Sigmoid colon (tissue), 7 donors: Measurements from ENCODE around the gene C6orf132. TPM values are rescaled to one million over a fixed set of nuclear protein-coding genes. Genes with fewer than 3 reads are reported as not detected.

ENCODE experiments used
- DNase-seq: peaks from one replicate; pipeline ENCODE4 v3.0.0-alpha.2; 2019
- H3K27ac ChIP-seq, 4 donors: fragments of 200-600 bp; sonication (generic); one replicate each; pipeline ENCODE4 v1.5.1; 2016 to 2019; ENCODE audit warnings: mild to moderate bottlenecking in 1 of 4
- H3K27me3 ChIP-seq, 3 donors: fragments of 200-600 bp; sonication (generic); one replicate each; pipeline ENCODE4 v1.5.1; 2019; ENCODE audit warnings: mild to moderate bottlenecking in 1 of 3
- H3K36me3 ChIP-seq, 4 donors: fragments of 200-600 bp; sonication (generic); one replicate each; pipeline ENCODE4 v1.5.1; 2016 to 2019
- H3K4me1 ChIP-seq, 4 donors: fragments of 200-600 bp; sonication (generic); one replicate each; pipeline ENCODE4 v1.5.1; 2017 to 2019
- H3K4me3 ChIP-seq, 4 donors: fragments of 200-600 bp; sonication (generic); one replicate each; pipeline ENCODE4 v1.5.1; 2017 to 2019; ENCODE audit warnings: mild to moderate bottlenecking in 2 of 4, moderate library complexity in 1 of 4
- H3K9me3 ChIP-seq, 4 donors: fragments of 200-600 bp in 3 of 4; sonication (generic) in 3 of 4; one replicate each; pipeline versions ENCODE4 v1.5.1 to v1.6.1; 2013 to 2019
- EP300 ChIP-seq, 4 donors: sonication (generic); formaldehyde crosslinking; IDR thresholded peaks; one replicate each; pipeline ENCODE4 v1.6.1; 2017; ENCODE audit warnings: antibody characterized with exemption in 4 of 4
- POLR2A ChIP-seq, 2 donors: fragments of 450-650 bp; IDR thresholded peaks; one replicate each; pipeline ENCODE4 v1.6.1; 2016; ENCODE audit warnings: antibody characterized with exemption in 2 of 2, mild to moderate bottlenecking in 2 of 2, moderate library complexity in 2 of 2
- POLR2AphosphoS5 ChIP-seq, 4 donors: sonication (generic); formaldehyde crosslinking; IDR thresholded peaks; one replicate each; pipeline ENCODE4 v1.6.1; 2017; ENCODE audit warnings: antibody characterized with exemption in 4 of 4
- WGBS, 2 donors: extraction: QIAGEN DNeasy Blood & Tissue Kit; methylation state at CpG; one replicate each; pipeline ENCODE4 v1.1.7; 2013; 5-methylcytosine and 5-hydroxymethylcytosine counted together
- intact Hi-C: fragments of 100-400 bp; cut with DNase I; formaldehyde crosslinking; loops from one replicate; pipeline ENCODE4 v1.15.1; 2023
- polyA plus RNA-seq, 3 donors: library from polyadenylated mRNA; stranded (reverse); fragments of 200-250 nt; gene quantifications; one replicate each; pipeline ENCODE4 v1.2.3, GENCODE V29; 2013
- total RNA-seq, 4 donors: library from RNA; depleted of rRNA; stranded (reverse); fragments of >200 nt; gene quantifications; one replicate each; pipeline ENCODE4 v1.1.0, GENCODE V29; 2016
- TF ChIP-seq, protein P1 (sequence below), 4 experiments: fragments of 450-650 bp in 3 of 4; fragments of 200-600 bp in 1 of 4; IDR thresholded peaks; one replicate each; pipeline ENCODE4 v1.5.1; 2016 to 2019; ENCODE audit warnings: antibody characterized with exemption in 4 of 4, mild to moderate bottlenecking in 3 of 4, moderate library complexity in 2 of 4
- donor health status: healthy with polysubstance abuse.
- donor health status: Bipolar disorder and iron deficiency.
- donor health status: healthy.

Gene C6orf132, protein sequence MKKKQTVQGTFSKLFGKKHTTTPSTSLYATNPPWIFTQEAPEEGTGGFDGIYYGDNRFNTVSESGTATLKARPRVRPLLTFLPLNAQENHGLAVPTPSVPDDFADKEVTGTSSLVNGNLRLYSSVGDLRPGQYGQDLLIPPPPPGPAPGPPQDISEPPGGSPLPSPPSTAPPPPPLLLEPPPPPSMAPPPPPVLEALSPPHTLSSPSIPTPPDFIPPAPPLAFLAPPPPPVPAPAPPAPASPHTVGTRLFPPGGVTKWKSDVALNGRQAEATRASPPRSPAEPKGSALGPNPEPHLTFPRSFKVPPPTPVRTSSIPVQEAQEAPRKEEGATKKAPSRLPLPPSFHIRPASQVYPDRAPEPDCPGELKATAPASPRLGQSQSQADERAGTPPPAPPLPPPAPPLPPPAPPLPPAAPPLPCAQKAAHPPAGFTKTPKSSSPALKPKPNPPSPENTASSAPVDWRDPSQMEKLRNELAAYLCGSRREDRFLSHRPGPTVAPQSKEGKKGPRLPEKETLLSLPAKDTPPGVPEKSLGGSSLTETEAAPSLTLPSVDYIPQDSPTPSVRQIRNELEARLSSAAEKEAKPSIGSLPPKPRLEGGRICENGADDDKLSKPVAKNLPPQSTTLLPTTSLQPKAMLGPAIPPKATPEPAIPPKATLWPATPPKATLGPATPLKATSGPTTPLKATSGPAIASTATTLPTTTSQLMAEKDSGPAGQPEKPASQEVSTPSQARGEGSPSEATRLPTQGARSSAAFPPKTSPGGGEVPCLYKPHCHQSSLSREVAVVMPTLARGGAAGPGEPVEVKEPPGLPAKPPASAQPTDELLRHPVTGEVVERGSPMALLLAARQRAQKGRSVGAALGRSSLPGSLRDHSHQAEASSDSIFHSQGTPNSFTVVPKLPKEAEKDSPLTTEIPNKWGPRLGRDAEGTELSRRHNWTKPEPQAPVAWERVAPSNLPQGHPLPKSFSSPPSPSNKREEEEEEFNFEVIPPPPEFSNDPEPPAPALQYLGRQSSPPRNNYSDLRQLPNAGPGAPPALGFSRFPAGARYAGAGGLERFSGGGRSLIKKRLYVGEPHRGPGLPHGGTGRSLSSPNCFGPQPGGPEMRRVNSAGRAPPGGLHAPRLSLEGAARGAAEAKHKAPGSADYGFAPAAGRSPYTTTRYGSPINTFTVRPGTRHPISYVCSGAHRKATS
- total RNA-seq (1 to 10 TPM in 1 of 4 donors, under 1 TPM in 2, not detected in 1; 0.33 to 3.3 (median 0.71) TPM), polyA plus RNA-seq (10 to 100 TPM; 38.5 to 91.3 (median 87.1) TPM)

DNA sequence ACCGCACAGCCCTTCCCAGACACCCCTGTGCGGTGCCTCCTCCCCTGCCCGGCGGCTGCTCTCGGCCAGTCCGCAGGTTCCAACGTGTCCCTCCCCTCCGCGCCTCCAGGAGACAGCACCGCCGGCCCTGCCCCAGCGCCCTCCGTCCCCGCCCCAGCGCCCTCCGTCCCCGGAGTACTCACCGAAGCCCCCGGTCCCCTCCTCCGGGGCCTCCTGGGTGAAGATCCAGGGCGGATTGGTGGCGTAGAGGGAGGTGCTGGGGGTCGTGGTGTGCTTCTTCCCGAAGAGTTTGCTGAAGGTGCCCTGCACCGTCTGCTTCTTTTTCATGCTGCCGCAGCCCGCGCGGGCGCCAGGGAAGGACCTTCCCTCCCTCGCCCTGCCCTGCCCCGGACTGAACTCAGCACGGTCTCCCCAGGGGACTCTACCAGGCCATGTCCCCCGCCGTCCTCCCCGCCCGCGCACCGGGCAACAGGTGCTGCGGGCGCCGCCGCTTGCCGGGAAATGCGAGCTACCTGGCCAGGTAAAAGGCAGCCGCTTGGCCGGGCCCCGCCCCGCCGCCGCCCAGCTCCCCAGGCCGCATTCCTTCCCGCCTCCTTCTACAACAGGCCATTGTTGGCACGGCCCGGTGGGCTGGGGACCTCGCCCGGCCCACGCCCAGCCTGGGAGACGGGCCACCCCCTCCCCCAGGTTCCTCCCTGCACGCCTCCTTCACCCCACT, at the start of gene C6orf132:
TSS of gene C6orf132 (minus strand) at position 503 of the 718 bp plus-strand sequence. CDS start at position 327, 176 bp downstream.
- Histone ChIP-seq H3K4me1 (peaks cover 0 to 11% (median 10%) of the 10 kb centered on the region in 4 donors), H3K27ac (peak within 1 kb of the TSS in 3 of 4 donors; percentile 26 to 69 (median 63)), H3K27me3 (peaks cover 15 to 35% (median 19%) of the 10 kb centered on the region in 3 donors), H3K4me3 (peak within 1 kb of the TSS; percentile 14 to 43 (median 40)), H3K9me3 (no peaks in the 10 kb centered on the region), H3K36me3 (no peaks in the 10 kb centered on the region)
- WGBS, 2 donors: 1 to 2% methylated on average over 60 of the region's 60 CpGs
- intact Hi-C loops: no loop called here
- TF ChIP-seq EP300 (IDR thresholded peaks at IDR 0.05): no peak
- peak in 1 of 2 donors; percentile 50 for TF ChIP-seq POLR2A (IDR thresholded peaks at IDR 0.05)
- TF ChIP-seq, protein P1, sequence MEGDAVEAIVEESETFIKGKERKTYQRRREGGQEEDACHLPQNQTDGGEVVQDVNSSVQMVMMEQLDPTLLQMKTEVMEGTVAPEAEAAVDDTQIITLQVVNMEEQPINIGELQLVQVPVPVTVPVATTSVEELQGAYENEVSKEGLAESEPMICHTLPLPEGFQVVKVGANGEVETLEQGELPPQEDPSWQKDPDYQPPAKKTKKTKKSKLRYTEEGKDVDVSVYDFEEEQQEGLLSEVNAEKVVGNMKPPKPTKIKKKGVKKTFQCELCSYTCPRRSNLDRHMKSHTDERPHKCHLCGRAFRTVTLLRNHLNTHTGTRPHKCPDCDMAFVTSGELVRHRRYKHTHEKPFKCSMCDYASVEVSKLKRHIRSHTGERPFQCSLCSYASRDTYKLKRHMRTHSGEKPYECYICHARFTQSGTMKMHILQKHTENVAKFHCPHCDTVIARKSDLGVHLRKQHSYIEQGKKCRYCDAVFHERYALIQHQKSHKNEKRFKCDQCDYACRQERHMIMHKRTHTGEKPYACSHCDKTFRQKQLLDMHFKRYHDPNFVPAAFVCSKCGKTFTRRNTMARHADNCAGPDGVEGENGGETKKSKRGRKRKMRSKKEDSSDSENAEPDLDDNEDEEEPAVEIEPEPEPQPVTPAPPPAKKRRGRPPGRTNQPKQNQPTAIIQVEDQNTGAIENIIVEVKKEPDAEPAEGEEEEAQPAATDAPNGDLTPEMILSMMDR (IDR thresholded peaks at IDR 0.05): no peak
- no peak for TF ChIP-seq POLR2AphosphoS5 (IDR thresholded peaks at IDR 0.05)
- DNase-seq: no peak

DNA sequence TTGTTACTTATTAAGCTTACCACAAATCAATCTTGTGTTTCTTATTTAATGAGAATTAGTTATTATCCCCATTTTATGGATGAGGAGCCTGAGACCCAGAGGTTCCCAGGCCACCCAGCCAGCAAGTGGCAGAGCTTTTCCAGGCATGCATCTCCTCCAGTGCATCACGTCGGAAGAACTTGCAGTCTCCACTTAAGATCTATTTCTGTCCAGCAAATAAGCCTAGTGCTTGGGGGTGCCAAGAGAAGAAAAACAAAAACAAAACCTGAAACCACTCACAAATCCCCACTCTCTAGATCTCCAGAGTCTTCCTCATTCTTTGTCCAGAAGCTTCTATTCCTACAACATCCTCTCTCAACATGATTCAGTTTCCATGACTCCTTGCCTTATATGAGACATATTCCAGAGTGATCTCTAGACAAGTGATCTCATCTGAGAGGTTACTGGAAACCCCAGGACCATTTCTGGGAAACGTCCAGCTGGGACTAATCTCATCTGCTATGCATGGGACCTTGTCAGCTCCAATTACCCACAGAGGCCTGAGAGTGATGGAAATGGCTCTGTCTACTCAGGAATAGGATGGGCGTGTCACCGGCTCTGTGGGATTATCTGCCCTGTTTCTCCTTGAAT, 48.2 kb upstream of the C6orf132 start:
- 76 to 81% methylated on average over 5 of the region's 5 CpGs for WGBS, 2 donors
- no peak for TF ChIP-seq POLR2AphosphoS5 (IDR thresholded peaks at IDR 0.05)
- no peak for TF ChIP-seq POLR2A (IDR thresholded peaks at IDR 0.05)
- TF ChIP-seq EP300 (IDR thresholded peaks at IDR 0.05): no peak
- TF ChIP-seq, protein P1 (IDR thresholded peaks at IDR 0.05): no peak
- intact Hi-C loops: no loop called here

DNA sequence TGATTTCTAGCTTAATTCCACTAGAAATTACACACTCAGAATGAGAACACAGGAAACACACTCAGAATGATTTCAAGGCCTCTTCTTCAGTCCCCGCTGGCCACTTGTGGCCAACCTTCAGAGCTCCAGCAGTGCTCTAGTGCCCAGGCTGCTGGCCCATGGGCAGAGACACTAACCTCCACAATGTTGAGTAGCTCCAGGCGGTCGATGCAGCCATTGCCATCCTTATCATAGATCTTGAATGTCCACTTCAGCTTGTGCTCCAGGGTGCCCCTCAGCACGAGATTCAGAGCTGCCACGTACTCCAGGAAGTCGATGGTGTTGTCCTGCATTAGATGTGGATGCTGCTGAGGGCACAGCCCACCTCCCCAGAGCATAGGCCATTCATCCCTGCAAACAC, 46.0 kb upstream of the C6orf132 start:
- 76 to 94% methylated on average over 6 of the region's 6 CpGs for WGBS, 2 donors
- Histone ChIP-seq H3K4me3 (no peak overlapping the region), H3K36me3 (no peaks in the 10 kb centered on the region), H3K27me3 (no peaks in the 10 kb centered on the region), H3K4me1 (no peaks in the 10 kb centered on the region), H3K27ac (no peak overlapping the region), H3K9me3 (no peaks in the 10 kb centered on the region)
- DNase-seq: no peak
- intact Hi-C loops: no loop called here
- TF ChIP-seq, protein P1 (IDR thresholded peaks at IDR 0.05): no peak
- TF ChIP-seq POLR2A (IDR thresholded peaks at IDR 0.05) (no peak), POLR2AphosphoS5 (IDR thresholded peaks at IDR 0.05) (no peak), EP300 (IDR thresholded peaks at IDR 0.05) (no peak)

More for the DNA sequence above, 48.2 kb upstream of the C6orf132 start:
- Histone ChIP-seq H3K4me3 (no peak overlapping the region), H3K27me3 (no peaks in the 10 kb centered on the region), H3K27ac (no peak overlapping the region), H3K36me3 (no peaks in the 10 kb centered on the region), H3K9me3 (no peaks in the 10 kb centered on the region), H3K4me1 (no peaks in the 10 kb centered on the region)
- no peak for DNase-seq
